GM12865 (cell line): ENCODE measurements around the gene ADAM12.

ENCODE experiments used
- DNase-seq: peaks from one replicate; pipeline ENCODE4 v3.0.0; 2010; ENCODE audit warnings: low read depth
- H3K4me3 ChIP-seq: 2 replicates; pipeline ENCODE4 v1.5.1; 2011; ENCODE audit warnings: mild to moderate bottlenecking, low read depth, low read length, control low read depth
- TF ChIP-seq, protein P1 (sequence below): IDR thresholded peaks from 2 replicates; pipeline ENCODE4 v1.5.1; 2011; ENCODE audit warnings: low read length, control low read depth, low read depth, inconsistent platforms; ENCODE audit not compliant: insufficient read depth; ENCODE audit errors: missing control alignments

ADAM12 gene

GRCh38 chr10:126332576-126332975 lies 55.7 kb downstream of the ADAM12 start:
- DNase-seq, result no peak
- TF ChIP-seq, protein P1, sequence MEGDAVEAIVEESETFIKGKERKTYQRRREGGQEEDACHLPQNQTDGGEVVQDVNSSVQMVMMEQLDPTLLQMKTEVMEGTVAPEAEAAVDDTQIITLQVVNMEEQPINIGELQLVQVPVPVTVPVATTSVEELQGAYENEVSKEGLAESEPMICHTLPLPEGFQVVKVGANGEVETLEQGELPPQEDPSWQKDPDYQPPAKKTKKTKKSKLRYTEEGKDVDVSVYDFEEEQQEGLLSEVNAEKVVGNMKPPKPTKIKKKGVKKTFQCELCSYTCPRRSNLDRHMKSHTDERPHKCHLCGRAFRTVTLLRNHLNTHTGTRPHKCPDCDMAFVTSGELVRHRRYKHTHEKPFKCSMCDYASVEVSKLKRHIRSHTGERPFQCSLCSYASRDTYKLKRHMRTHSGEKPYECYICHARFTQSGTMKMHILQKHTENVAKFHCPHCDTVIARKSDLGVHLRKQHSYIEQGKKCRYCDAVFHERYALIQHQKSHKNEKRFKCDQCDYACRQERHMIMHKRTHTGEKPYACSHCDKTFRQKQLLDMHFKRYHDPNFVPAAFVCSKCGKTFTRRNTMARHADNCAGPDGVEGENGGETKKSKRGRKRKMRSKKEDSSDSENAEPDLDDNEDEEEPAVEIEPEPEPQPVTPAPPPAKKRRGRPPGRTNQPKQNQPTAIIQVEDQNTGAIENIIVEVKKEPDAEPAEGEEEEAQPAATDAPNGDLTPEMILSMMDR, result no peak
- no peak overlapping the region for H3K4me3 ChIP-seq

DNA sequence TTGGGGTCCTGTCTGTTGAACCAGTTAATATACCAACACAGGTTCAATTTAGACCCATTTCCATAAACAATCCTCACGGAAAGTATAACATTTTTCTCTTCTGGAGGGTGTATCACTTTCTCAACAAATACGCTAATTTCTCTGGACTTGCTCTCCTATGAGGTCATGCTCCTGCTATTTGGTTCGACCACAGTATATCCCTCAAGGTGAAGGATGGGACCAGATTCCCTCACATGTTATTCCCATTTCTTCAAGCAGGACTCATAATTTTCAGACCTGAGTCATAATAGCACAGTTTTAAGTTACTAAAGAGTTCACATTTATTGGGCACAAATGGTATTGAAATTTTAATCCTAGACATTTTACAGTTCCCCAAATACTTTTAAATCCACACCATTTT lies 57.2 kb downstream of the ADAM12 start:
- no peak for DNase-seq
- no peak overlapping the region for H3K4me3 ChIP-seq
- TF ChIP-seq, protein P1, result no peak

DNA sequence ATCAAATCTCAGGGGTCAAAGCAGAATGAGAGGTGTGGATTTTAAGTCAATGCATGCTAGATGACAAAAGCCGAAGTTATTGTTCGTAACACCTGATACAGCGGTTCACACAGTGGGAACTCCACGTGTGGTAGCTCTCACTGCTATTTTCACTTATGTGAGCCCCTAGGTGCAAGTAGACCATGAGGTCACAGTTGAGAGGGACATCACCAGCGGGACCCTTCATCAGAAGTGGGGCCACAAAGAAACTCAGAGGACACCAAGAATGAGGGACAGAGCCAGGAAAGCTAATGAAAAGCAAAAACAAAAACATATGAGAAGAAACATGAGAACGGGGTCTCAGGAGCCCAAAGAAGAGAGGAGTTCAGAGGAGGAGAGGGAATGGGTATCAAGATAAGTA lies 63.5 kb downstream of the ADAM12 start:
- no peak for DNase-seq
- no peak overlapping the region for H3K4me3 ChIP-seq
- TF ChIP-seq, protein P1, result no peak

DNA sequence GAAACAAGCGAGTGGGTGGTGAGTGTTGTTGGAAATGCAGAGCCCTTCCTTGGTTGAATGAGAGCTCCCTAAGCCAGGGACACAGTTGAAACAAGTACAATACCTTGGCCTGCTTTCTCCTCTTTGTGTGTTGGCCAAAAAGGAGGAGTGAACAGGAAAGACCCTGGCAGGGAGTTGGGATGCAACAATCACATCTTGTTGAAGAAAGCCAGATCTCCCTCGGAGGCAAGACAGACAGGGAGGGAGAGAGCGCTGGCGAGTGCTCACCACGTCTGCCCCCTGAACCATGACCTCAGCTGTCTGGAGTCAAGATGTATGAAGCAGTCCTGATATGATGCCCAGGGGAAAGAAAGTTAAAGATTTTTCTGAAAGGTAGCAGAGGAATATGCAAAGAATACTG lies 66.8 kb downstream of the ADAM12 start:
- no peak overlapping the region for H3K4me3 ChIP-seq
- no peak for DNase-seq

DNA sequence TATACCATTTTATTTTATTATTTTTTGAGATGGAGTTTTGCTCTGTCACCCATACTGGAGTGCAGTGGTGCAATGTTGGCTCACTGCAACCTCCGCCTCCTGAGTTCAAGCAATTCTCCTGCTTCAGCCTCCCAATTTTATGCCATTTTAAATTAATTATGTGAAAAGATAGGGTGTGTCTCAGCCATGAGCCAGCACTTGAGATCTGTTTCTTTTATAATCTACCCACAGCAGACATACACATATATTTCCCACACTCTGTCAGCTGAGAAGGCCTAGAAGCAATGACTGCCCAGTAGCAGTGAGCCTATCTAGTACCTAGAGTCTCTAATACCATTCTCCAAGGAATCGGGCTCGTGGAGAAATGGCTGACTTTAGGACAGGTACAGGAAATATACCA lies 70.5 kb downstream of the ADAM12 start:
- TF ChIP-seq, protein P1, result no peak
- no peak overlapping the region for H3K4me3 ChIP-seq
- no peak for DNase-seq

More for the DNA sequence above, 66.8 kb downstream of the ADAM12 start:
- TF ChIP-seq, protein P1, result no peak

DNA sequence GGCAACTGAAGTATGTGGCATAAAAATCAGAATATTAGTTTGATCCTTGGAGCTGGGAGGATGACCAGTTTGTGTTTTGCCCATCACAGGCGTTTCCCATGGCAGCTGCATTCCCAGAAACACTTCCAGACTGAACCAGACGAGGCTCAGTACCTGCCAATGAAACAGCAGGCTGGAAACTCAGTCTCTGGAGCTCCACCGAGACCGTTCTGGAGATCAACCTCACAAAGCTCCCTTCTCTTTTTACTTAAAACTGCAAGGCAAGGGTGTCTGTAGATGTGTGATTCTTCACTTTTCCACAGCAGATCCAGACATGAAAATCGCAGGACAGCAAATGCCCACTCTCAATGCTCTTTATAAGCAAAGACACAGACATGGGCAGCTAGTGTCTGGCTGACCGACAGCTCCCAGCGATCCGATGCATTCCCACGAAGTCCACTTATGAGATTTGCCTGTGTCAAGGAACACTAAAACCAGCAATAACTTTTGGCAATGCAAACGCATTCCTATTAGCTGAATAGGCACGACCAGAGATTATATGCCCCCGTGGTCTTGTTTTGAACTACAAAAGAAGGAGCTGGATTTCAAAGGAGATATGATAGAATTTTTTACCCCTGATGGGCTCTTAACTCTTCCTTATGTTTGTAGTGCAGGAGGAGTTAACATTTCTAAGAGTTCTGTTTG lies 72.6 kb downstream of the ADAM12 start:
- no peak for DNase-seq
- no peak overlapping the region for H3K4me3 ChIP-seq
- TF ChIP-seq, protein P1, result no peak
